HG03571 (cell line): ENCODE results near the gene MAN1A2.
"Not testable (repeated sequence)": the region's sequence is repeated elsewhere in the genome, so short reads cannot be mapped to it uniquely, and the experiment has no call there.

ENCODE experiments used
- ATAC-seq: cut with Tn5 transposase; IDR thresholded peaks from one replicate; pipeline ENCODE4 v1.9.1; 2021; ENCODE audit not compliant: unreplicated experiment

MAN1A2 gene

DNA sequence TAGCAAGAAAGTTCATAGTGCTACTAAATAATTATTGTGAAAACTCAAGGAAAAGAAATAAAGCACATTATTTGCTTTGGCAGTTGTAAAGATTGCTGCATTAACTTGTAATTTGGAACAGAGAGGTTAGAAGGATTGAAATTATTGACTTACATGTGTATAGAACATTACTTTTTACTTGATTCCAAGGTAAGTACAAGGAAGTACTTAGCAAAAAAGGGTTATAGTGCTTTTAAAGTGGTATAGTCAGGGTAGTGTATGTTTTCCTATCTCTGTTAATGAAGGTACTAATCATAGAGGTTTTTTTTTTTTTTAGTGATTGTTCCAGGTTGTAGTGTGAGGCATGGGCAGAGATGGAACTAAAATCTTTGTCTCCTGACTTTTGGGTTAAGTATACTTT lies 29.4 kb downstream of the MAN1A2 start:
- ATAC-seq: no peak

DNA sequence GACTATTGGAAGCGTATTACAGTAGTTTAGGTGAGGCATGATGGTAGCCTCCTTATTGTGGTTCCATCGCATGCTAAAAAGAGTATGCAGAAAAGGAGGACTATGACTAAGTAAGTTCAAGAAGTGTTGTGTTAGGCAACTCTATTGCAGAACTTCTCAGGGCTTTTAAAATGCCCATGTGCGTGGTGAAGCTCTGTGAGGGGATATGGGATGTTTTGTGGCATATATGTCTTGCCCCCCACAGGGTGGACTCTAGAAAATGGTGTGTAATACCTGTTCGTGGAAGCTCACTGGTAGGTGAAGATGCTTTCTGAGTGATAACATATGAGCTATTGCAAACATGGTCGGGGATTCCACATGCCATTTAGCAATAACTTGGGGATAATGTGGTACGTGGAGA lies 31.7 kb downstream of the MAN1A2 start:
- ATAC-seq: no peak

DNA sequence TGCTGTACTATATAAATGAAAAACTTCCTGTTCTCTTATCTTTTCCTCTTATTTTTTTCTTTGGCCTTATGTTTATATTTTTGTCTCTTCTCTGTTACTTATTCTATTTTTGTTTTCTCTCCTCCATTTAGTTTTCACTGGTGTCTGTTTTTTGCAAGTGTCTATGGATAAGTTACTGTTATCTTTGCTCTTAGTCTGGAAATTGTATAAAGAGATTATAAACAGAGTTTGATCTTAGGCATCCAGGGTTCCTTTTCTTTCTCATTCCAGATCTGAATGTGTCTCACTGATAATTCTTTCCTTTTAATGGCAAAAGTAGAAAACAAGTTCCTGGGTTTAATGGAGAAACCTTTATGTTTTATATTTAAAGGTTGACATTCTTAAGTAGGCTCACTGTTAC lies 34.5 kb downstream of the MAN1A2 start:
- no peak for ATAC-seq

DNA sequence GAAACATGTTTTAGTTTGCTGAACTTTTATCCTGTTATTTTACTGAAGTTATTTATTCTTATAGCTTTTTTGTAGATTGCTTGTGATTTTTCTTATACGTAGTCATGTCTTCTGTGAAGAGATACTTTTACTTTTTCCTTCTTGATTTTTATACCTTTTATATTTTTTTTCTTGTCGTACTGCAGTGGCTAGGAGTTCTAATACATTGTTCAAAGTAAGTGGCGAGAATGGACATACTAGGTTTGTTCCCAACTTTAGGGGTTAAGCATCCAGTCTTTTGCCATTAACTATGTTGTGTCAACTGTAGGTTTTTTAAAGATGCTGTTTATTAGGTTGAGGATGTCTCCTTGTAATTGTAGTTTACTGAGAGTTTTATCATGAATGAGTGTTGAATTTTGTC lies 36.3 kb downstream of the MAN1A2 start:
- ATAC-seq: no peak

DNA sequence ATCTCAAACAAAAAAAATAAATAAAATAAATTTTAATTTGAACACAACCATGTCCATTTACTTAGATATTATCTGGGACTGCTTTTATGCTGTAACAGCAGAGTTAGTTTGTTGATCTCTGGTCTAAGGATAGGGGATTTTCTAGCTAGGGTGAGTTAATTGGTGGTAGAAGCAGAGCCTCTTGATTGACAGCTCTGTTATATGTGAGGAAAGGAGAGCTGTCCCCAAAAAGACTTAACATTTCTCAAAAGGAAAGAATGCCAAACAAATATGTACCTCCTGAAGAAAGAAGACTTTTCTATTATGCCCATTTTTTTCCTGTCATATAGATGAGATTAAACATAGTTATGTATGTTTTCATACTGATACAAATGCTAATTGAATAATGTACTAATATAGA lies 37.8 kb downstream of the MAN1A2 start:
- no peak for ATAC-seq

DNA sequence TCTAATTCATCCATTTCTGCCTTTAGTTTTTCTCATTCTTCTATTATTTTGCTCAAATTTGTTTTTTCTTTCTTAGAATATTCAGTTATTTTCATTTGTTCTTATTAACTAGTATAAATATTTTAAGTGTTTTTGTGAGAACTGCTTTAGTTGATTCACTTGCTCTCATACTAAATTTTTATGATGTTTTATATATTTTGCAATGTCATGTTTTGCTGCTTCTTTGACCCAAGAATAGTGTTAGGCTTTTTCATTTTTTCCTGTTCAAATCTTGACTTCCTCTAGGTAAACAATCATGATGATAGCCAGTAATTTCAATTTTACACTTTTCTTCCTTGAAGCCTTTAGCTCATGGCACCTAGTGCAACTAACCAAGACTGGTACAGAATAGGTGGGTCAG lies 45.2 kb downstream of the MAN1A2 start:
- no peak for ATAC-seq

DNA sequence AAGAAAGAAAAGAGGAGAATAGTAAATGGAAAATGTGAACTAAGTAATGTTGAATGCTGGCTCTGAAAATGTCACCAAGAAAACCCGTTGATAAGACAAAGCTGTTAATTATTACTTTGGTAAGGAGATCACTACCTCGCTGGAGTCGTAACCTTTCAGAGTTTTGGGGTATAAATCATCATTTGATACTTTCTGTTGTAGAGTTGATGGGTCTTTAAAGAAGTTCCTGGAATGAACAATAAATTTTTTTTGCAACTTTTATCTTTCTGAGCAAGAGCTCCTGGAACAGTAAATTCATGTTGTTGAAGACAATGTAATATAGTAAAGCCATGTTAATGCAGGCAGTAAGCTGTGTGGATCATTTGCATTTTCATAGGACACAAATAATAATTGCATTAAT lies 46.2 kb downstream of the MAN1A2 start:
- ATAC-seq: no peak

DNA sequence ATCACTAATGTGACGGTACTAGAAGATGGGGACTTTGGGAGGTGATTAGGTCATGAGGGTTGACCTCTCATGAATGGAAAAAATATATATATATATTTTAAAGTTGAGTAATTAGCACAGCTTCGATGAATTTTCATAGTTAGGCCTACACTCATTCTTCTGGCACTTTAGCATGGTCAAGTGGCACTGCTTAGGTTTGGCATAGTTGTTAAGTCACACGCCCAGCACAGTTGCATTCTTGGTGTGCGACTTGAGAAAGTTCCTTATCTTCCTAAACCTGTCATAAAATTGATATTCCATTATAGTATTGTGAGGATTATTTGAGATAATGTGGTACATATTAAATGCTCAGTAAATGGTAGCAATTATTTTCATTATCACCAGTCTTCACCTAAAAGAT lies 47.7 kb downstream of the MAN1A2 start:
- ATAC-seq: no peak

DNA sequence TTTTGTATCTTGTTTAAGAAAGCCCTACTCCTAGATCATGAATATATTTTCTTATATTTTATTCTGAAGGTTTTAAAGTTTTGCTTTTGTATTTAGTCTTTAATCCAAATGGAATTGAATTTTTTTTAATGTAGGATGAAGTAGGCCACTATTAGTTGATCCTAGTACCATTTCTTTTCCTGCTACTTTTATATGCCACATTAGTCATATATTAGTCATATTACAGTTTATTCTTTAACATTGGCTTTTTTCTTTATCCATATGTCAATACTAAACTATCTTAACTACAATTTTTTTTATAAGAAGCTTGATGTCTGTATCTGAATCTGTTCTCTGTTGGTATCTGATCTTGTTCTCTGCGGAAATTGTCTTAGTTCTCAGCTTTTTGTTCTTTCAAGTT lies 48.8 kb downstream of the MAN1A2 start:
- ATAC-seq: no peak

DNA sequence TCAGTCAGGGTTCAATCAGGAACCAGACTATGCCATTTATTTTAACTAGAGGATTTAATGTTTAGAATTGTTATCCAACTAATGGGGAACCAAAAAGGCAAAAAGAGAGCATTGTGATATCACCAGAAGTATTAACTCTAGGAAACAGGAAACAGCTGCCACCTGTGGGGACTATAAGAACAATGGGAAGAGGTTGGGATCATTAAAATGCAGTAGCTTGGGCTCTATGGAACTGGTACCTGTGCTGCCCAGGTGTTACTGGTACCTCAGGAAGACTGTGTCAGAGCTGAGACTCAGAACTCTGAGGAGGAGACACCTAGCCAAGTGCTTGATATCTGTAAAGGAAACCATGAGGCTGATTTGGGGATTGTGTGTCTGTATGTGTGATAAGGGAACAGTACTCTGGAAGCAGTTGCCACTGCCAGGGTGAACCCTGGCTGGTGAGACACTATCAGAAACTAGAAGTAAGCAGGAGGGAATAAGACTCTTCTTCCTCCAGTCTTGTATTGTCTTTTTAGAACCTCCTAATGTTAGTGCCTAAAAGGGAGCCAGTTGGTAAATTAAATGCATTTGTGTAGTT lies 49.4 kb downstream of the MAN1A2 start:
- no peak for ATAC-seq

DNA sequence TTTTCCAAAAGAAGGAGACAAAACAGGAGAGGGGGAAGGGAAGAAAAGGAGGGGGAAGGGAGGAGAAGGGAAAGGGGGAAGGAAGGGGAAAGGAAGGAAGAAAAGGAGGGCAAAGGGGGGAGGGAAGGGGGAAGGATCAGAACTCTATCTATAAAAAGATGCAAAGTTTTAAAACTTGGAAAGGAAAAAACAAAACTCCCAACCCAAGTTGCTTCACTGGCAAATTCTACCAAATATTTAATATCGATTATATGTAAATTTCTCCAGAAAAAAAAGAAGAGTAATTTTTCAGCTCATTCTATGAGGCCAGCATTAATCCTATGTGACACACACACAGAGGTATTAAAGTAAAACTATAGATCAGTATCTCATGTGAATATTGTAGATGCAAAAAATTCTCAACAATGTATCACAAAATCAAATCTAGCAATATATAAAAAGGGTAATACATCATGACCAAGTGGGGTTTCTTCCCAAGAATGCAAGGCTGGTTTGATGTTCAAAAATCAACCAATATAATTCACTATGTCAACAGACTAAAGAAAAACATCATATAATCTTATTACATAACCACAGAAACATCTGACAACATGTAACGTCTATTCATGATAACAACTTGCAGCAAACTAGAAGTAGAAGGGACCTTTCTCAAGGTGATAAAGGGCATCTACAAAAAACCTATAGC lies 57.9 kb downstream of the MAN1A2 start:
- ATAC-seq: no peak

DNA sequence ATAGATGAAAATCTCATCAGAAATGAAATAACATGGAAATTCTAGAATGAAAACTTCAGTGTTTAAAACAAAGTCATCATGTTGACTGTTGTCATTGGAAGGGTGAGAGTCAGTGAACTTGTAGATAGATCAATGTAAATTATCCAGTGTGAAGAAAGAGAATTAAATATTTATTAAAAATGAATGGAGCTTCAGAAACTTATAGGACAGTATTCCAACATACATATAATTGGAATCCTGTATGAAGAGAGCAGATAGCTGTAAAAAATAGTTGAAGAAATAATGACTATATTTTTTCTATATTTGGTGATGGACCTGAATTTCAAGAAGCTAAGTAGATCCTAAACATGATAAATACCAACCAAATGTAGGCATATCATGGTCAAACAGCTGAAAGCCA lies 60.0 kb downstream of the MAN1A2 start:
- ATAC-seq: no peak

DNA sequence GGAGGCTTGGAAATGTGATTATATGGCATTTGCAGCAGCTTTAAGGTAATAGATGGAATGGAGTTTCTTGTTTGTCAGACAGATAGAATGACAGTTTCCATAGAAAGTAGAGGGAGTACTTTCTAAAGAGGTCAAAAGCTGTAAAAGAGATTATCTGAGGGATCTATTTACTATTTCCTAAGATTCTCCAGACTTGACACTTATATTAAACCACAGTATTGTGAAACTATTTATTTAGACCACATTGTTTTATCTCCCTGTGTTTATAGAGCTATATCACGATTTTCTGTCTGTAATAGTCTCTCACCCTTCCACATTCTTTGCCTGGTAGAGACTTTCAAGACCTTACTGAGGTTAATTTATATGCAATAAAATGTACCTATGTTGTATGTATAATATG lies 66.7 kb downstream of the MAN1A2 start:
- ATAC-seq: no peak

DNA sequence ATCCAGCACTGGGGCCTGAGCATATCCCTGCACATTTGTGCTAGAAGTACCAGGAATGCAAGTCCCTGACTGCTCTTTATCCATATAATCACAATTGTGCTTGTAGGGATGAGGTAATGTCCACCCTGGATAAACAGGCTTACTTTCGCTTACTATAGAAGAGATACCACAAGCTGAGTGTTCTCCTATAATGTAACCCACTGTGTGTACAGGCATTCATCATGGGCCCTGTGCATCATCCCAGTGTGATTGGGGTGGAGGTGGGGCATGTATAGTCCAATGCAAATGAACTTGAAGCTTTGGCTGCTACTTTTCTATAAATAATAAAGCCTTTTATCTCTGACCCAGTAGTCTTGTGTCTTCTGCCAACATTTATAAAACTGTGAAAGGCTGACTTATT lies 69.3 kb downstream of the MAN1A2 start:
- no peak for ATAC-seq

DNA sequence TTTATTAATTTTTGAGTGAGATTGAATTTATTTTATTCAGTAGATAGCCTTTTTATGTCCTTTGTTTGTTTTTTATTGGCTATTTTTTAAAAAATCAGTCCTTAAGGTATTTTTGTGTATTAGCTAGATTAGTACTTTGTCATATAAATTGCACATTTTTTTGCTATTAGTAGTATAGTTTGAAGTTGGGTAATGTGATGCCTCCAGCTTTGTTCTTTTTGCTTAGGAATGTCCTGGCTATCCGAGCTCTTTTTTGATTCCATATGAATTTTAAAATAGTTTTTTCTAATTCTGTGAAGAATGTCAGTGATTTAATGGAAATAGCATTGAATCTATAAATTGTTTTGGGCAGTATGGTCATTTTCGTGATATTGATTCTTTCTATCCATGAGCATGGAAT lies 80.4 kb downstream of the MAN1A2 start:
- no peak for ATAC-seq

DNA sequence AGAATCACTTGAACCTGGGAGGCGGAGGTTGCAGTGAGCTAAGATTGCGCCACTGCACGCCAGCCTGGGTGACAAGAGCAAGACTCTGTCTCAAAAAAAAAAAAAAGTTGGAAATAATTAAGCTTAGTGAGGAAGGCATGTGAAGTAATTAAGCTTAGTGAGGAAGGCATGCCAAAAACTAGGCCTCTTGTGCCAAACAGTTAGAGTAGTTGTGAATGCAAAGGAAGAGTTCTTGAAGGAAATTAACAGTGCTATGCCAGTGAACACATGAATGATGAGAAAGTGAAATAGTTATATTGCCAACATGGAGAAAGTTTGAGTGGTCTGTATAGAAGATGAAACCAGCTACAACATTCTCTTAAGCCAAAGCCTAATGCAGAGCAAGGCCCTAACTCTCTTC lies 85.0 kb downstream of the MAN1A2 start:
- no peak for ATAC-seq

DNA sequence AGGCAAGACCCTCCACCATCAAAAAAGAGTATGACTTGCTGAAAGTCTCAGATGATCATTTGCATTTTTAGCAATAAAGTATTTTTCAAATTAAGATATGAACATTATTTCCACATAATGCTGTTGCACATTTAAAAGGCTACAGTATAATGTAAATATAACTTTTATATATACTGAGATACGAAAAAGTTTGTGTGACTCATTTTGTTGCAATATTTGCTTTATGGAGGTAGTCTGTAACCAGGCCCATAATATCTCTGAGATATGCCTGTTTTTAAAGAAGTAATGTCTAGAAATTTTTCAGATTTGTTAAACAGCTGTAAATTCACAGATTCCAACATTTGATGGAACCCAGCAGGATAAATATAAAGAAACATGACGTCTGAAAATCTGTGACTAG lies 86.7 kb downstream of the MAN1A2 start:
- no peak for ATAC-seq

DNA sequence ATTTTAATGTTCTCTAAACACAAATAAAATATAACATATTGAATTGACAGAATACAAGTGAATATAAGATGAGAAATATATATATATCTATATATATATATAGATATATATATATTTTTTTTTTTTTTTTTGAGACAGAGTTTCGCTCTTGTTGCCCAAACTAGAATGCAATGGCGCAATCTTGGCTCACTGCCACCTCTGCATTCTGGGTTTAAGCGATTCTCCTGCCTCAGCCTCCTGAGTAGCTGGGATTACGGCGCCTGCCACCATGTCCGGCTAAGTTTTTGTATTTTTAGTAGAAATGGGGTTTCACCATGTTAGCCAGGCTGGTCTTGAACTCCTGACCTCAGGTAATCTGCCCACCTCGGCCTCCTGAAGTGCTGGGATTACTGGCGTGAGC lies 91.2 kb downstream of the MAN1A2 start:
- not testable (repeated sequence) for ATAC-seq

DNA sequence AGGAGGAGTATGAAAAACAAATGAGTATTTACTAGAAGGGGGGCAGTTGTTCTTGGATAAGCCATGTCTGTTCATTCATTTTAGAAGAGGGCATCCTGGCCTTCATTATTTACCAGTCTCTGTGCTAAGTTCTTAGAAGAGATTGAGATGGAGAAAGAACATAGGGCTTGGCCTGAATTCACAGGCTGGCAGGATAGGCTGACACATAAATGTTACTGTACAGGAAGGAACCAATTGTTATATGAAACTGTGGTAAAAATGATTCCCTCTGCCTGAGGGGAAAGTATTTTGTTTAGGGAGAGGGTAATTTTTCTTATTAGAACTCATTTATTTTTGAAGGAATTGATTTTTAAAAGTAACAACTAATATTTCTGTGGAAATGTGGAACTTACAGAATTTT lies 99.5 kb downstream of the MAN1A2 start:
- no peak for ATAC-seq

DNA sequence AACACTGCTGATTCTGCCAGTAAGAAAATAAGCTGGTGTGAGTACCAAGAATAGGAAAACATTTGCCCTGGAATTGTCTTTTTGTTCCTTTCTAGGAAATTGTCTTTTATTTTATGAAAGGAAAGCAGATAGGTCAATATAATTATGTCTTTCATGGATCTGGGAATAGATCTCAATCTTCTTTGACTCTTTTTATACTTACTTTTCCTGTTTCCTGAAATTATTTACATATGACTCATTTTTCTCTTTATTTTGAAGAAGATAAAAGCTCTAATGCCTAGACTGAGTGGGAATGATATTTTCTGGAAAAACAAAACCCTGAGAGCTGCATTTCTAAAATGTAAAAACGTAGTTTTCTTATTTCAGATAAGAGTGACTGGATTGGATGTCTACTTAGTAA lies 100.1 kb downstream of the MAN1A2 start:
- ATAC-seq: no peak

DNA sequence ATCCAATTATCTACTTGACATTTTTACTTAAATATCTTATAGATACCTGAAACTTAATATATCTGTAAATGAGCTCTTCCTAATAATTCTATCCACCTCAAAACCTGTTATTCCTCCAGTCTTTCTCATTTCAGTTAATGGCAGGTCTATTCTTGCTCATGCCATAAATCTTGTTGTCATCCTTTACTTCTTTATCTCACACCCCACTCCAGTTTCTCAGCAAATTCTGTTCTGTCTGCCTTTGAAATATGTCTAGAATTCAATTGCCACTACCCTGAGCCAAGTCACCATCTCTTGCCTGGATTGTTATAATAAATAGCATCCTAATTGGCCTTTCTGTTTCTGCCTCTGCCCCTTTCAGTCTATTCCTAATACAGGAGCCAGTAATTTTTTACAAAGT lies 105.8 kb downstream of the MAN1A2 start:
- no peak for ATAC-seq

DNA sequence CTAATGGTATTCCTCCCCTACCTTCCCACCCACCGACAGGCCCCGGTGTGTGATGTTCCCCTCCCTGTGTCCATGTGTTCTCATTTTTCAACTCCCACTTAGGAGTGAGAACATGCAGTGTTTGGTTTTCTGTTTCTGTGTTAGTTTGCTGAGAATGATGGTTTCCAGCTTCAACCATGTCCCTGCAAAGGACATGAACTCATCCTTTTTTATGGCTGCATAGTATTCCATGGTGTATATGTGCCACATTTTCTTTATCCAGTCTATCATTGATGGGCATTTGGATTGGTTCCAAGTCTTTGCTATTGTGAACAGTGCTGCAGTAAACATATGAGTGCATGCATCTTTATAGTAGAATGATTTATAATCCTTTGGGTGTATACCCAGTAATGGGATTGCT lies 108.2 kb downstream of the MAN1A2 start:
- not testable (repeated sequence) for ATAC-seq

DNA sequence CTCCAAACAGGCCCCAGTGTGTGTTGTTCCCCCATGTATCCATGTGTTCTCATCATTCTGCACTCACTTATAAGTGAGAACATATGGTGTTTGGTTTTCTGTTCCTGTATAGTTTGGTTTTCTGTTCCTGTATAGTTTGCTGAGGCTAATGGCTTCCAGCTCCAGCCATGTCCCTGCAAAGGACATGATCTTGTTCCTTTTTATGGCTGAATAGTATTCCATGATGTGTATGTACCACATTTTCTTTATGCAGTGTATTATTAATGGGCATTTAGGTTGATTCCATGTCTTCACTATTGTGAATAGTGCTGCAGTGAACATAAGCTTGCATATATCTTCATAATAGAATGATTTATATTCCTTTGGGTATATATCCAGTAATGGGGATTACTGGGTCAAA lies 111.8 kb downstream of the MAN1A2 start:
- ATAC-seq: no peak
